Esophagus muscularis mucosa (tissue), 4 donors: ENCODE data around the gene WWOX. TPM values are rescaled to one million over a fixed set of nuclear protein-coding genes. Genes with fewer than 3 reads are reported as not detected.

Experiments
- DNase-seq: peaks from one replicate; pipeline ENCODE4 v3.0.0-alpha.2; 2017; ENCODE audit errors: extremely low spot score
- H3K27ac ChIP-seq, 4 donors: fragments of 200-600 bp; sonication (generic); replicated peaks in 1 of 4; 1 replicate in 3 of 4; 2 replicates in 1 of 4; pipeline ENCODE4 v1.5.1; 2016 to 2019; ENCODE audit warnings: mild to moderate bottlenecking in 1 of 4
- H3K27me3 ChIP-seq, 4 donors: fragments of 200-600 bp; sonication (generic); one replicate each; pipeline versions ENCODE4 v1.5.1 to v1.6.0; 2016 to 2019
- H3K36me3 ChIP-seq, 4 donors: fragments of 200-600 bp; sonication (generic); one replicate each; pipeline ENCODE4 v1.5.1; 2016 to 2019
- H3K4me1 ChIP-seq, 4 donors: fragments of 200-600 bp; sonication (generic); one replicate each; pipeline ENCODE4 v1.5.1; 2016 to 2019
- H3K4me3 ChIP-seq, 4 donors: fragments of 200-600 bp; sonication (generic); 1 replicate in 2 of 4; 2 replicates in 2 of 4; pipeline ENCODE4 v1.5.1; 2016 to 2019; ENCODE audit warnings: mild to moderate bottlenecking in 4 of 4, moderate library complexity in 1 of 4
- H3K9me3 ChIP-seq, 4 donors: fragments of 200-600 bp; sonication (generic); 1 replicate in 3 of 4; 2 replicates in 1 of 4; pipeline ENCODE4 v1.5.1; 2016 to 2019
- CTCF ChIP-seq, 3 experiments: fragments of 200-600 bp in 2 of 3; fragments of 450-650 bp in 1 of 3; sonication (generic) in 2 of 3; IDR thresholded peaks; one replicate each; pipeline ENCODE4 v1.5.1; 2017 to 2019; ENCODE audit warnings: antibody characterized with exemption in 3 of 3, mild to moderate bottlenecking in 2 of 3, moderate library complexity in 1 of 3
- EP300 ChIP-seq: sonication (generic); formaldehyde crosslinking; IDR thresholded peaks from one replicate; pipeline ENCODE4 v1.6.1; 2017; ENCODE audit warnings: antibody characterized with exemption
- POLR2A ChIP-seq: fragments of 450-650 bp; IDR thresholded peaks from one replicate; pipeline ENCODE4 v1.6.1; 2017; ENCODE audit warnings: antibody characterized with exemption, moderate library complexity, mild to moderate bottlenecking, low read depth
- POLR2AphosphoS5 ChIP-seq, 2 donors: sonication (generic); formaldehyde crosslinking; IDR thresholded peaks; one replicate each; pipeline ENCODE4 v1.6.1; 2017; ENCODE audit warnings: antibody characterized with exemption in 2 of 2
- WGBS: methylation state at CpG from one replicate; pipeline ENCODE4 v1.1.5; 2018; 5-methylcytosine and 5-hydroxymethylcytosine counted together
- intact Hi-C: fragments of 100-400 bp; cut with DNase I; formaldehyde crosslinking; loops from one replicate; pipeline ENCODE4 v1.15.1; 2023
- total RNA-seq, 4 donors: library from RNA; depleted of rRNA; stranded (reverse); fragments of >200 nt; gene quantifications; one replicate each; pipeline versions ENCODE4 v1.1.0 to v1.2.1, GENCODE V29; 2016

WWOX gene
- total RNA-seq, 4 donors from 2014 or later = 14.4 to 27.8 (median 15.4) TPM

GRCh38 chr16:78900044-78900811 is 800.8 kb downstream of the WWOX start:
- Histone ChIP-seq H3K27me3 (no peaks in the 10 kb centered on the region), H3K36me3 (no peaks in the 10 kb centered on the region), H3K9me3 (no peaks in the 10 kb centered on the region), H3K4me3 (no peak overlapping the region), H3K27ac (no peak overlapping the region), H3K4me1 (peaks cover 0 to 4% (median 0%) of the 10 kb centered on the region in 4 donors)
- no peak for DNase-seq
- TF ChIP-seq EP300 = no peak
- no peak for TF ChIP-seq POLR2A
- no peak for TF ChIP-seq CTCF (IDR thresholded peaks at IDR 0.05)
- TF ChIP-seq POLR2AphosphoS5 (IDR thresholded peaks at IDR 0.05) = no peak
- WGBS = 73% methylated on average over 6 of the region's 6 CpGs
- intact Hi-C loops = no loop called here

GRCh38 chr16:78900966-78901365 is 801.5 kb downstream of the WWOX start:
- no peak overlapping the region for H3K27ac ChIP-seq
- peaks cover 0 to 4% (median 0%) of the 10 kb centered on the region in 4 donors for H3K4me1 ChIP-seq
- no peaks in the 10 kb centered on the region for H3K9me3 ChIP-seq
- no peak for DNase-seq
- 96% methylated on average over 4 of the region's 4 CpGs for WGBS
- no peak overlapping the region for H3K4me3 ChIP-seq
- no peaks in the 10 kb centered on the region for H3K27me3 ChIP-seq
- H3K36me3 ChIP-seq = no peaks in the 10 kb centered on the region
- intact Hi-C loops = no loop called here
- TF ChIP-seq EP300 (no peak), POLR2AphosphoS5 (IDR thresholded peaks at IDR 0.05) (no peak), POLR2A (no peak), CTCF (IDR thresholded peaks at IDR 0.05) (no peak)

GRCh38 chr16:78902321-78902720 is 802.9 kb downstream of the WWOX start:
- Histone ChIP-seq H3K36me3 (no peaks in the 10 kb centered on the region), H3K9me3 (no peaks in the 10 kb centered on the region), H3K4me3 (no peak overlapping the region), H3K27ac (no peak overlapping the region), H3K27me3 (no peaks in the 10 kb centered on the region), H3K4me1 (peaks cover 0 to 4% (median 0%) of the 10 kb centered on the region in 4 donors)
- TF ChIP-seq POLR2AphosphoS5 (IDR thresholded peaks at IDR 0.05) (no peak), POLR2A (no peak), CTCF (IDR thresholded peaks at IDR 0.05) (no peak), EP300 (no peak)
- DNase-seq = no peak
- intact Hi-C loops = no loop called here
- WGBS = 87% methylated on average over 13 of the region's 13 CpGs

GRCh38 chr16:78903237-78903636 is 803.8 kb downstream of the WWOX start:
- no peak overlapping the region for H3K4me3 ChIP-seq
- TF ChIP-seq POLR2AphosphoS5 (IDR thresholded peaks at IDR 0.05) (no peak), EP300 (no peak), CTCF (IDR thresholded peaks at IDR 0.05) (no peak), POLR2A (no peak)
- H3K27me3 ChIP-seq = no peaks in the 10 kb centered on the region
- H3K4me1 ChIP-seq = peaks cover 0 to 4% (median 0%) of the 10 kb centered on the region in 4 donors
- no peak for DNase-seq
- intact Hi-C loops = no loop called here
- no peaks in the 10 kb centered on the region for H3K36me3 ChIP-seq
- WGBS = 94% methylated on average over 4 of the region's 4 CpGs
- H3K9me3 ChIP-seq = no peaks in the 10 kb centered on the region
- no peak overlapping the region for H3K27ac ChIP-seq
